HG03064 (cell line): Measurements from ENCODE around the gene CD2.

Experiments
- ATAC-seq: cut with Tn5 transposase; IDR thresholded peaks from one replicate; pipeline ENCODE4 v1.9.1; 2021; ENCODE audit warnings: low read depth; ENCODE audit not compliant: unreplicated experiment

Gene CD2

GRCh38 chr1:116726872-116727820 lies 27.1 kb upstream of the CD2 start:
- ATAC-seq, result no peak

GRCh38 chr1:116731439-116731838 lies 22.8 kb upstream of the CD2 start:
- ATAC-seq, result no peak

GRCh38 chr1:116732726-116733125 lies 21.5 kb upstream of the CD2 start:
- ATAC-seq, result no peak

GRCh38 chr1:116733476-116734365 lies 20.5 kb upstream of the CD2 start:
- ATAC-seq, result no peak

GRCh38 chr1:116735246-116735645 lies 19.0 kb upstream of the CD2 start:
- no peak for ATAC-seq

- ATAC-seq, result peak; percentile 55
Measured at GRCh38 chr1:116737020-116737854, 17.0 kb upstream of the CD2 start.

- peak; percentile 18 for ATAC-seq
Measured at GRCh38 chr1:116737855-116738321, 16.3 kb upstream of the CD2 start.

GRCh38 chr1:116738673-116739370 lies 15.4 kb upstream of the CD2 start:
- ATAC-seq, result no peak

- no peak for ATAC-seq
Measured at GRCh38 chr1:116739371-116740012, 14.7 kb upstream of the CD2 start.

- ATAC-seq, result no peak
Measured at GRCh38 chr1:116740296-116740695, 13.9 kb upstream of the CD2 start.

GRCh38 chr1:116740746-116741145 lies 13.5 kb upstream of the CD2 start:
- no peak for ATAC-seq

GRCh38 chr1:116741836-116742565 lies 12.2 kb upstream of the CD2 start:
- ATAC-seq, result no peak

GRCh38 chr1:116743535-116743934 lies 10.7 kb upstream of the CD2 start:
- ATAC-seq, result no peak

- no peak for ATAC-seq
Measured at GRCh38 chr1:116748272-116748671, 6.0 kb upstream of the CD2 start.

- ATAC-seq, result no peak
Measured at GRCh38 chr1:116751146-116751545, 3.1 kb upstream of the CD2 start.

- no peak for ATAC-seq
Measured at GRCh38 chr1:116751621-116752020, 2.6 kb upstream of the CD2 start.

- ATAC-seq, result no peak
Measured at GRCh38 chr1:116753312-116753711, 918 bp upstream of the CD2 start.

GRCh38 chr1:116755066-116755465 lies 836 bp downstream of the CD2 start:
- ATAC-seq, result no peak

- no peak for ATAC-seq
Measured at GRCh38 chr1:116755681-116756080, 1.5 kb downstream of the CD2 start.
